PC-3 (cell line): ENCODE measurements around the gene ZNF385A. TPM values are rescaled to one million over a fixed set of nuclear protein-coding genes. Genes with fewer than 3 reads are reported as not detected.

Source experiments
- ATAC-seq: fragments of 200-7000 bp; cut with Tn5 transposase; 2 replicates; pipeline ENCODE4 v1.9.1; 2020; ENCODE audit warnings: mild to moderate bottlenecking, moderate library complexity
- BruUV-seq: library from RNA; stranded (reverse); fragments of 400-500 nt; replicated peaks from 2 replicates; lab custom pipeline; 2021; lab: Mats Ljungman, UMichigan
- CTCF ChIA-PET: fragments of 300-600 bp; sonication (Branson Sonifier 250); formaldehyde crosslinking; loops from one replicate; lab custom pipeline; 2022; ENCODE audit warnings: antibody characterized with exemption; lab: Charles Lee
- POLR2A ChIA-PET: fragments of 300-600 bp; sonication (Branson Sonifier 250); formaldehyde crosslinking; loops from one replicate; lab custom pipeline; 2022; ENCODE audit warnings: antibody characterized with exemption; ENCODE audit not compliant: unreplicated experiment; lab: Charles Lee
- DNase-seq: peaks from one replicate; pipeline ENCODE4 v3.0.0-alpha.2; 2015
- H2AFZ ChIP-seq: fragments of 300-600 bp; sonication (generic); 2 replicates; pipeline ENCODE4 v1.6.0; 2016; ENCODE audit warnings: antibody characterized with exemption, low read length
- H3F3A ChIP-seq: fragments of 300-600 bp; sonication (generic); one replicate; pipeline ENCODE4 v1.6.0; 2017; ENCODE audit warnings: antibody characterized with exemption, low read length, control low read depth, mild to moderate bottlenecking; ENCODE audit not compliant: unreplicated experiment
- H3K27ac ChIP-seq: fragments of 300-600 bp; sonication (generic); 2 replicates; pipeline ENCODE4 v1.5.1; 2016; ENCODE audit warnings: mild to moderate bottlenecking, low read length
- H3K27me3 ChIP-seq: fragments of 300-600 bp; sonication (generic); 2 replicates; pipeline ENCODE4 v1.6.1; 2016; ENCODE audit warnings: low read length, mixed read lengths
- H3K36me3 ChIP-seq: fragments of 300-600 bp; sonication (generic); 2 replicates; pipeline ENCODE4 v1.6.1; 2016; ENCODE audit warnings: low read depth, mixed run types, low read length, mixed read lengths
- H3K4me1 ChIP-seq: fragments of 300-600 bp; sonication (generic); 2 replicates; pipeline ENCODE4 v1.5.1; 2016; ENCODE audit warnings: low read length; ENCODE audit not compliant: insufficient read depth
- H3K4me2 ChIP-seq: fragments of 300-600 bp; sonication (generic); 2 replicates; pipeline ENCODE4 v1.6.0; 2016; ENCODE audit warnings: low read length
- H3K4me3 ChIP-seq: fragments of 300-600 bp; sonication (generic); 2 replicates; pipeline ENCODE4 v1.5.1; 2016; ENCODE audit warnings: mild to moderate bottlenecking, low read length, mixed read lengths
- H3K79me2 ChIP-seq: fragments of 300-600 bp; sonication (generic); 2 replicates; pipeline ENCODE4 v1.6.1; 2017; ENCODE audit warnings: low read length, mixed read lengths
- H3K9ac ChIP-seq: fragments of 300-600 bp; sonication (generic); 2 replicates; pipeline ENCODE4 v1.6.0; 2016; ENCODE audit warnings: mild to moderate bottlenecking, low read length
- H3K9me2 ChIP-seq: fragments of 300-600 bp; sonication (generic); replicated peaks from 2 replicates; pipeline ENCODE4 v1.6.1; 2016; ENCODE audit warnings: mixed run types, low read length, mixed read lengths
- H3K9me3 ChIP-seq: fragments of 300-600 bp; sonication (generic); 2 replicates; pipeline ENCODE4 v1.6.1; 2016; ENCODE audit warnings: low read length, mixed read lengths
- H4K20me1 ChIP-seq: fragments of 300-600 bp; sonication (generic); 2 replicates; pipeline ENCODE4 v1.6.1; 2016; ENCODE audit warnings: low read length, mixed read lengths
- CTCF ChIP-seq: fragments of 300-600 bp; sonication (generic); conservative IDR thresholded peaks from 2 replicates; pipeline ENCODE4 v1.5.1; 2017; ENCODE audit warnings: antibody characterized with exemption, low read depth, mild to moderate bottlenecking, low read length
- EZH2 ChIP-seq: fragments of 300-600 bp; sonication (generic); IDR thresholded peaks from one replicate; pipeline ENCODE4 v1.6.1; 2017; ENCODE audit warnings: antibody characterized with exemption, mild to moderate bottlenecking, low read length; ENCODE audit not compliant: unreplicated experiment
- EZH2phosphoT487 ChIP-seq: fragments of 300-600 bp; sonication (generic); IDR thresholded peaks from 2 replicates; pipeline ENCODE4 v1.6.1; 2018; ENCODE audit warnings: mild to moderate bottlenecking, antibody characterized with exemption, low read length, borderline replicate concordance
- intact Hi-C: fragments of 100-400 bp; cut with micrococcal nuclease; formaldehyde crosslinking; loops from 2 replicates; pipeline ENCODE4 v1.9.0; 2023
- total RNA-seq: library from RNA; depleted of rRNA; stranded (reverse); fragments of >200 nt; gene quantifications from 2 replicates; pipeline ENCODE4 v1.2.3, GENCODE V29; 2014

ZNF385A gene
- total RNA-seq, 1 experiment from 2014 or later: 1.8 TPM

- ATAC-seq (peak; percentile 12), DNase-seq (no peak)
- Histone ChIP-seq H4K20me1 (no peaks in the 10 kb centered on the region), H3K4me2 (peak overlapping the region; percentile 85), H3K4me3 (peak overlapping the region; percentile 93), H3K79me2 (peaks cover 32% of the 10 kb centered on the region), H3K27ac (peak overlapping the region; percentile 47; the same call in 1 of the 2 replicates), H3K9me2 (no peaks in the 10 kb centered on the region), H3K36me3 (no peaks in the 10 kb centered on the region), H3F3A (no peaks in the 10 kb centered on the region), H3K27me3 (no peaks in the 10 kb centered on the region), H2AFZ (peak overlapping the region; percentile 92), H3K9me3 (no peaks in the 10 kb centered on the region), H3K9ac (peak overlapping the region; percentile 89), H3K4me1 (peaks cover 50% of the 10 kb centered on the region)
- POLR2A ChIA-PET: no interaction called here
- intact Hi-C loops: no loop called here
- CTCF ChIA-PET: no interaction called here
- BruUV-seq: no TSS peak
- TF ChIP-seq EZH2phosphoT487 (no peak), EZH2 (no peak), CTCF (no peak)
These were observed 34.0 kb upstream of the ZNF385A start for GRCh38 chr12:54418441-54419087.

GRCh38 chr12:54417712-54418440 is 33.3 kb upstream of the ZNF385A start:
- POLR2A ChIA-PET: no interaction called here
- DNase-seq: no peak
- intact Hi-C loops: no loop called here
- H4K20me1 ChIP-seq: no peaks in the 10 kb centered on the region
- H3K9me3 ChIP-seq: no peaks in the 10 kb centered on the region
- H3K79me2 ChIP-seq: peaks cover 34% of the 10 kb centered on the region
- TF ChIP-seq EZH2phosphoT487 (no peak), EZH2 (no peak)
- 0 out of 2 replicates have a peak overlapping the region, but pooled peaks have one; percentile 7 for H3K9ac ChIP-seq
- peak overlapping the region; percentile 85 for H3K4me2 ChIP-seq
- no peaks in the 10 kb centered on the region for H3K36me3 ChIP-seq
- no peaks in the 10 kb centered on the region for H3F3A ChIP-seq
- no peak for ATAC-seq
- H2AFZ ChIP-seq: no peak overlapping the region
- TSS peak; percentile 25 for BruUV-seq
- H3K4me3 ChIP-seq: peak overlapping the region; percentile 93
- H3K27ac ChIP-seq: no peak overlapping the region
- H3K4me1 ChIP-seq: peaks cover 49% of the 10 kb centered on the region
- H3K27me3 ChIP-seq: no peaks in the 10 kb centered on the region
- CTCF ChIA-PET: interaction anchor here (1.3 kb wide), 1 partner anchor 18 kb away, joined by 7 read pairs; no protein-coding TSS in a partner anchor
- no peaks in the 10 kb centered on the region for H3K9me2 ChIP-seq

- H3F3A ChIP-seq: peaks cover 2% of the 10 kb centered on the region
These were observed 32.4 kb upstream of the ZNF385A start for GRCh38 chr12:54416687-54417603.

More at GRCh38 chr12:54416687-54417603, 32.4 kb upstream of the ZNF385A start:
- Histone ChIP-seq H3K36me3 (no peaks in the 10 kb centered on the region), H3K27me3 (no peaks in the 10 kb centered on the region), H3K4me1 (peaks cover 43% of the 10 kb centered on the region), H3K9me3 (no peaks in the 10 kb centered on the region), H3K27ac (no peak overlapping the region), H3K79me2 (peaks cover 34% of the 10 kb centered on the region), H2AFZ (no peak overlapping the region), H3K9ac (no peak overlapping the region), H3K4me2 (peak overlapping the region; percentile 85; the same call in 1 of the 2 replicates), H4K20me1 (no peaks in the 10 kb centered on the region), H3K9me2 (no peaks in the 10 kb centered on the region), H3K4me3 (peak overlapping the region; percentile 93; the same call in 1 of the 2 replicates)
- POLR2A ChIA-PET: no interaction called here
- intact Hi-C loops: no loop called here
- ATAC-seq (no peak), DNase-seq (no peak)
- TF ChIP-seq EZH2phosphoT487 (no peak), CTCF (no peak), EZH2 (no peak)
- CTCF ChIA-PET: interaction anchor here (1.3 kb wide), 1 partner anchor 17 kb away, joined by 7 read pairs; no protein-coding TSS in a partner anchor
- BruUV-seq: no TSS peak
